KG1 (cell line): ENCODE measurements around the gene DUSP10.

Experiments used
- DNase-seq: peaks from one replicate; lab custom pipeline; 2025; lab: John Stamatoyannopoulos, UW

Gene DUSP10

DNA sequence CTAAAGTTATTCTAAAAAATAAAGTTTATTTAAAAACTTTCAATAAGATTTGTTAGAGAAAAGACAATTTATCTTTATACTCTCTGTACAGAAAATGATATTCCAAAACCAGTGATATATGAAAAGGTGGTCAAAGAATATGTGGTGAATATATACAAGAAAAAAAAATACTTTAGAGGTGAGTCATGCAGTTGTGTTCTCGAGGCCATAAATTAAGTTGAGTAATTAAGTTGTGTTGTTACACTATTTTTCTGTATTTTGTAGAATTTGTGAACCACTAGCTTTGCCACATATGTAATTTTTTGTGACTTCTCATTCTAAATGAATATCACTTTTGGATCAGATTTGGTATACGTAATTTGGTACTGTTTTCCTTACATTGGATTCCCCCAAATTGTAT is 23.6 kb upstream of the DUSP10 start:
- no peak for DNase-seq

DNA sequence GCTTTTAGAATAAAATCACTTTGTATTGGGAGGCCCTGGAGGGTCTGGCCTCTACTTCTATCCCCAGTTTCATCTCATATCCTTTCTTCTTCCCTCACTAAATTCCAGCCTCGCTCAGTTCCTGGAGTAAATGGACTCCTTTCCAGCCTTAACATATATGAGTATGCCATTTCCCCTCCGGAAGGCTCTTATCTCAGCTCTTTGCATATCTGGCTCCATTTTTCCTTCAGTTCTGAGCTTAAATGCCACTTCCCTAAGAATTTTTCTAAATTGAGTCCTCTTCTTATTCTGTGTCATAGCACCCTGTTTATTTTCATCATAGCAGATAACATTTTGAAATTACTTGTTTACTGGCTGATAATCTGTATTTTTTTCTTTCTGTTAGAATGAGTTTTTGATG is 20.2 kb upstream of the DUSP10 start:
- DNase-seq = no peak

DNA sequence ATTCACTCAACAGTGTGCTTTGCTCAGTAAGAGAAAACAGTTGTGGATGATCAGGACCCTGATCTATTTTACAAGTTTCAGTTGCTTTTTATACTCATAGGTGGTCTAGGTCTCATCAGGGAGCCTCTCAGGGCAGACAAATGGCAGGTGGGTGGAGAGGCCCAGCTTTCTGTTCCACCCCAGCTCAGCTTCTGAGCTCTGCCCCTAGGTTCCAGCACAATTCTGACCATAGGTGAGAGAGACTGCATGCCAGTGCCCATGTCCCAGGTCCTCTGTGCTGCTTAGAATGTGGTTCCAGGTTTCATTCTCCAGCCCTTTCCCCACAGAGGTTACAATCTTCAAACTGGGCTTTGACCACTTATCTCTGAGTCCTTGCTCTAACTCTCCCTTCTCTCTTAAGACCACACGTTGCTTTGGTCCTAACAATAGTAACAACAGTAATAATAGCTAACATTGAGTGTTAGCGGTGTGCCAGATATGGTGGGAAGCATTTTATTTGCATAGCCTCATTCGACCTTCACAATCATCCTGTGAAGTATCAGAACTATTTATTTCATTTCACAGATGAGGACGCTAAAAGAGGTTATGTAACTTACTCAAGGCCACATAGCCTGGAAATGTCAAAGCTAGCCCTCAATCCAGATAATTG is 19.6 kb upstream of the DUSP10 start:
- no peak for DNase-seq

DNA sequence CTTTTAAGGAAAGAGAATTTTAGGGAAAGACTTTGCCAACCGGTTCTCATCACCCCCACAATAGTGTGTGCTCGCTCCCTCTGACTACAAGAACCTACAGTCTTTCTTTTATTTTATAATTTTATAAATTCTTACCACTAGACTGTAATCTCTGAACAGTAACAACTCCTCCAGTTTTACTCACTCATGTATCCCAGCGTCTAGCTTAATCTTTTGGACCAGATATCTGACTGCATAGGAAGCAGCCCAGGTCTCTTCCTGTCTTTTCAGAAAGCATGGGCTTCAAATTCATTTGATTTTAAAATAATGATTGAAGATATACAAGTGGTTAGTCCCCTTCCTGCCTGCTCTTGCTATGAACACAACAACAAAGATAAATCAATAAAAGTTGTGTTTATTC is 19.0 kb upstream of the DUSP10 start:
- DNase-seq = no peak

DNA sequence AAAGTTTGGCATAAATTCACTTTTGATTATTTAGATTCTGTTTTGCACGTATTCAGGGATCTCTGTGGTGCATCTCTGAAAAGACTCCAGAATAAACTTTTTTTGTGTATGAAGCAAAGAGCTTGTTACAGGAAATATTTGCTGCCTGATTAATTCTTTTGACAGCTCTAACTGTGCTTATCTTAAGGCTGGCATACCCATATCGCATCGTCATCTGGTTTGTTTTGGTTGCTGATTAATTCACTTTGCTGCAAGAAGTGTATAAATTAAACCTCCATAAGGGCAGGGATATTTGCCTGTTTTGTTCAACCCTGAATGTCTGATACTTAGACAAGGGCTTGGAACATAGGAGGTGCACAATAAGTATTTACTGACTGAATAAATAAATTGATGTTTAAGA is 17.5 kb upstream of the DUSP10 start:
- DNase-seq = no peak

DNA sequence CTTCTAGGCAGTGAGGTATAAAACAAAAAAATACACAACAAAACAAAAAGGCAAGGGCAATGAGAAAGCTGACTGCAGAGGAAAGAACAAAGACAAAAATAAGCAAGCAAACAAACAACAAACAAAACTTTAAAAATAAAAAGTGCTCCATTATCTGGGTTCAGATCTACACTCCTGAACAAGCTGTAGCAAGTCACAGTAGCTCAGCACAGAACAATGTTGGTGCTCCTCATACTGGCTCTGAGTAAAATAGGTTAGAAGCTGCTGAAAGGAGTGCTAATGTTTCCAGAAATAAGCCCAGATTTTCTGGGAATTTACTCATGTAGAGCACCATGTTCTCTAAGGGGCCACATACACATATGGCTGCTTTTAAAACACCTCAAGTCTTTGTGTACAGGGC is 16.6 kb upstream of the DUSP10 start:
- no peak for DNase-seq

DNA sequence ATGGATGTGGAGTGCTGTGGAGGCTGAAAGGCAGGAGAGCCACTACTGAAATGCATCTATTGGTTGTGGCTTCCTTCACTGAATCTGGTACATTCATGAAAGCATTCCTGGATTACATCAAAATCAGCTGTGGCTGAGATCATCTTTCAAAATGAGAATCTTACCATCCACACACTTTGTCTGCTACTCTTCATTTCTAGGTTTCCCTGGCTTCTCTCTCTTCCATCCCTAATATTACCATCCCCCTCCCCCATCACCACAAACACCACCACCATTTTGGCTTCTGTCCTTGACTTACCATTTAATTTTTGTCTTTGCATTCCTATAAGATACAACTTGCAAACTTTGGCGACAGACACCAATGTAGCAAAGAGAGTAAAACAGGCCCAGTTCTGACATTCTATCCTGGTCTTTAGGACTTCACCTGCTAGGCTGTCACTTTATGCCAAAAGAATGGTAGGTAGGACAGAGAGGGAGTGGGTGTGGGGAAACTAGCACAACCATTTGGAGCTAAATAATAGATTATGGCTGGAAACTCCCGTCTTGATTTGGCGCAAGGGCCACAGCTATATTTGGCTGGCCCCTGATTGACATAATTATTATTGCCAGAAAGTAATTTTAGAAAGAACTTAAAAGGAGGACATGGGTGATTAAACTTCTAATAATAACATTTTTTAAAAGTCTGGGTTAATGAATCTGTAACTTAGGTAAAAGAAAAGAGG is 15.1 kb upstream of the DUSP10 start:
- DNase-seq = no peak

DNA sequence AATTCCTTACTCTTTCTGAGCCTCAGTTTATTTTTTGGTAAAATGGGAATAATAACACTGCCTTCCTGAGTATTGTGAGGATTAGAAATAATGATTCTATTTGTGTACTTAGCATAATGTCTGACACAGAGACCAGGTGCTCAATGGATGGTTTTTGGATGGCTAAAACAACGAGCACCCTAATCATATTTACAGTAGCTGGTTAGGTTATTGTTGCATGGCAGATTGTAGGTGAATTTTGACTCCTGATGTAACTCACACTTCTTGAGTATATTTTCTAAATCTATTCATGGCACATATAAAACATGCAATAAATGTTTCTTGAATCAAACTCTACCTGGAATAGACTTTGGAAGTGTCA is 11.9 kb upstream of the DUSP10 start:
- no peak for DNase-seq

DNA sequence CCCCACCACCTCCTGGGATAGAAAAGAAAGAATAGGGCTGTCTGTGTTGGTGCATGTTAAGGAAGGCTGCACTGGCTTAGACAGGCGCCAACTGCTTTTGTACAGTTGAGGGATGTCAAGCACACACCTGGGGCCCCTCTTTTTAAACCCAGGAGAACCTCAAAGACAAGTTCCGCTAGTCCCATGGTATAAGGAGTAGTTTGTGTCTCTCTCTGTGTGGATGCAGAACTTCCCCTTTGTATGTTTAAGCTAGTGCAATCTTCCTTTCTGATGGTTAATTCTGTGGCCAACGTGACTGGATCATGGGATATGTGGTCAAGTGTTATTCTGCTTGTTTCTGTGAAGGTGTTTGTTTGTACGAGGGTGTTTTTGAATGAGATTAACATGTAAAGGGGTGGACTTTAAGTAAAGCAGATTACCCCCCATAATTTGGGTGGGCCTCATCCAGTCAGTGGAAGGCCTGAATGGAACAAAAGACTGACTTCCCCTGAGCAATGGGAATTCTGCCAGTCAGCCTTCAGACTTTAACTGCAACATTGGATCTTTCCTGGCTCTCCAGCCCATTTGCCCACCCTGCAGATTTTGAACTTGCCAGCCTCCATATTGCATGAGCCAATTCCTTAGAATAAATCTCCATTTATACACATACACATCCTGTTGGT is 9.5 kb upstream of the DUSP10 start:
- DNase-seq = no peak

DNA sequence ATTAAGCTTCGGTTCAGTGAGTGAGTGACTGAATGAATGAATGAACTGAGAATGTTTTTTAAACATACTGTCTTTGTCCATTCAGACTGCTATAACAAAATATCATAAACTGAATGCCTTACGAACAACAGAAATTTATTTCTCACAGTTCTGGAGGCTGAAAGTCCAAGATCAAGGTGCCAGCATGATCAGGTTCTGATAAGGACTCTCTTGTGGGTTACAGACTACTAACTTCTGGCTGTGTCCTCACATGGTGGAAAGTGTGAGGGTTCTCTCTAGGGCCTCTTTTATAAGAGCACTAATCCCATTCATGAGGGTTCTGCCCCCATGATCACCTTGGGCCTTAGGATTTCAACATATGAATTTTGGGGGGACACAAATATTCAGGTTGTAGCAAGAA is 7.1 kb upstream of the DUSP10 start:
- no peak for DNase-seq

DNA sequence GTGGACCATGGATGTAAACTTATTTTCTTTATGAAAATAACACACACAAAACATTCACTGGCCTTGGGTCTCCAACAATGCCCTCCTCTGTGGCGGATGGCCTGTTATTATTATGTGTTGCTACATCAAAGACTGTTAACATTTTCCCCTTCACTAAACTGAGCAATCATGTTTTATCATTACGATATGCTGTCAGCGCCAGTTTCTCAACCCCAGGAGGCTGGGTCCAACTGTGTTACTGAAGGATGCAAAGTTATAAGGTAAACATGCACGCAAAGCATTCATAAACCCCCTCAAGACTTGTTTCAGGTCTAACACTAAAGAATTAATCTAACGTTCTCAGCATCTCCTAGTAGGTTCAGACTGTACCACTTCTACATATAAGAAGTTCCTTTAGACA is 6.0 kb upstream of the DUSP10 start:
- no peak for DNase-seq

DNA sequence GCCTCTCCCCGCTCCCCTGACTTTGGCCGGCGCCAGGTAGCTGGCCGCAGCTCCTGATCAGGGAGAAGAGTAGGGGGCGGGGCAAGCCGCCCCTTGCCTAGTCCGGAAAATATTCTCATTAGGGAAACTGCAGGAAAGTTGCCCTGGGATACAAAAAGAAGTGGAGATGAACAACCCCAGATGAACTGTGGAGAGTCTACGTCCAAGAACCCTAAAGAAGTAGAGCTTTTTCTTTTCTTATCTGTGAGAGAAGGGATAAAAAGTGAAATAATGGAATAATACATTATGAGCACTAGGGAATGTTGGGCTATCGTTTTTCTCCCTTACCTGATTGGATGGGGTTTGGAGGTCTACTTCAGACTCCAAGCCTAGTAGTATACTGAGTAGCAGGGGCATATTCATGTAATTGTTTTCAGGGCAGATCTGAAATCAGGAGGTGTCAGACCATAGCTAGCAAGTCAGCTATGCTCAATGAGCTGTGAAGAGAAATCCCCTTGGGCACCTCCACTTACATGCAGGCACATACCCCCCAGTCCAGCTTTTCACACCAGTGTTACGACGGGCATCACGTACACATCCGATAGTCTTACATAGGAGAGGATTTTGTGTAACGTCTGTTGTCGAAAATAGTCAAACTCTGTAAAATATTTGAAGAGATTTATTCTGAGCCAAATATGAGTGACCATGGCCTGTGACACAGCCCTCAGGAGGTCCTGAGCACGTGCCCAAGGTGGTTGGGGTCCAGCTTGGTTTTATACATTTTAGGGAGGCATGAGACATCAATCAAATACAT is 1.7 kb upstream of the DUSP10 start:
- DNase-seq = no peak

DNA sequence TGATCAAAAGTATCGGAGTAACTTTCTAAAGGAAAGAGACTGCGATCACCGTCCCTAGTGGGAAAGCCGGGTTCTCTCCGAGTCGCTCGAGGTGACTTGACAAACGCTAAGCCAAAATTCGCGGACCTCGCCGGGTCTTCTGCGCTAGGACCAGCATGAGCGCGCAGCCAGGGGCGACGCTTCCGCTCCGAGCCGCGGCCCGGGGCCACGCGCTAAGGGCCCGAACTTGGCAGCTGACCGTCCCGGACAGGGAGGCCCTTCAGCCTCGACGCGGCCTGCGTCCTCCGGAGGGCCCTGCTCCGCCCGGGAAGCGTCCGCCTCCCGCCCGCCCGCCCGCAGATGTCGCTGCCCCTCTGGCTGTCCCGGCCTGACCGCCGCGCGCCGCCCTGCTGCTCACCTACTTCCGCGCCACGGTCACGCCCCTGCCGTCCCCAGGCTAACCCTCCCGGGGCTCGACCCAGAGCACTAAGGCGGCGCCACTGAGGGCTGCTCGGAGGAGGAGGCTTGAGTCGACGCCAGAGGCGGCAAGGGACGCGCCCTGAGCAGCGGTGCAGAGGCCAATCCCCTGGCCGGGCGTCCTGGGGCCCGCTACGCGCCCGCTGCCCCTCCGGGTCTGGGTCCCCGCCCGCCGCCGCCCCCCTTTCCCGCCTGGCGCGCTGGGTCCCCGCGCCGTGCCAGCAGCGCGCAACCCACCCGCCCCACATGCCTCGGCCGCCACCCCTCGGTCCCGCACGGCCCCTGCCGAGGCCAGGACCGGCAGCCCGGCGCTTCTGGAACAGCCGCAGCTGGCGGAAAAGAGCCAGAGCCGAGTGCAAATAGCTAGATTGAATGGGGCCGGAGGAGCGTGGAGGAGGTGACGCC is 896 bp upstream of the DUSP10 start:
- DNase-seq = no peak

DNA sequence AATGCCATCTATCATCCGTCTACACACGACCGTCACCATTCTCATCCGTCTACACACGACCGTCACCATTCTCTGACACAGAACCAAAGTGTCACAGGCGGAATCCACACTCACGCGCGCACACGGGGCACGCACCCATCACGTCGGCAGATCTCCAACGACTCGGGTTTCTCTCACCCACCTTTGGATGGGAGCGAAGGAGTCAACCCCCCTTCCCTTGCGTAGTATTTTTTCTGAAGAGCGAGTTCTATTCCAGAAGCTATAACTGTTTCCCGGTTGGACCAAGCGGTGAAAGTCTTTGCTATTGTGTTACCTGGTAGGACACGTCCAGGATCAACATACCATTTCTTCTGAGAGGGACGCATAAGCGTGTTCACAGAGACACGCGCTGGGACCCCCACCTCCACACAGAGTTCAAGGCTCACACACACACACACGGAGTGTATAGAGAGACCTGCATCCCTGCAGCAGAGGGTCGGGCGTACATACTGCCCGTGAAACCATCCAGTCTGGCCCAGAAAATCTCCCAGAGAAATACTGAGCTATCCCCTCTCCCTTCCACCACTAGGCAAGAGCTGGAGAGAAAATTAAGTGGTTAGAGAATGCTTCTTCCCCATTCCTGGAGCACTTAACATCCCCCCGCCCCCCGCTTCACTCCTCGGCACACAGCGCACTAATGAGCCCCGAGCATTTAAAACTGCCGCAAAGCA is 741 bp downstream of the DUSP10 start:
- DNase-seq = no peak

DNA sequence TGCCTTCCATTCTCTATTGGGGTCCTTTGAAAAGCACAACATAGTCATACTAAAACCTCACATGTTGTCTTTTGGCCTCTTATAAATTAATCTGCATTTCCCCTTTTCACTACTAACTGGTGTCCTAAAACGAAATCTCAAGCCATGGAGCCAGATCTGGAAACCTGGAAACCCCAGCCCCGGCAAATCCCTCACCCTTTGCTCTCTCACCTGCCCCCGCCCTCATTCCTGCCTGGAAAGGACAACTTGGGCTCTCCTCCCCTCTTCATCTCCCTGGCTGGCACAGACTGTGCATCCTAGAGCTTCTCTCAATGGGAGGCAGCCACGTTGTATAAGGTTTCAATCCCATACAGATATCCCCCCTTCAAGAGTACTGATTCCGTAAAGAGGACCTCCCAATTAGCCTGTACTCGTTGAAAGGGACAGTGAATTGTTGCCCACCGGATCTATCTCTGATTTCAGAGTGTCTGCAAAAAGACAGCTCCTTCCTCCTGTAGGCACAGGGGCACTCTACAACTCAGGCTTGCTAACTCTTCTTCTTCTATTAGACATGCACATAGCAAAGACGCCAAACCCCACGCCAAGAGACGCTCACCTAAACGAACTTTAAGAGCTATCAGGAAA is 1.4 kb downstream of the DUSP10 start:
- no peak for DNase-seq

DNA sequence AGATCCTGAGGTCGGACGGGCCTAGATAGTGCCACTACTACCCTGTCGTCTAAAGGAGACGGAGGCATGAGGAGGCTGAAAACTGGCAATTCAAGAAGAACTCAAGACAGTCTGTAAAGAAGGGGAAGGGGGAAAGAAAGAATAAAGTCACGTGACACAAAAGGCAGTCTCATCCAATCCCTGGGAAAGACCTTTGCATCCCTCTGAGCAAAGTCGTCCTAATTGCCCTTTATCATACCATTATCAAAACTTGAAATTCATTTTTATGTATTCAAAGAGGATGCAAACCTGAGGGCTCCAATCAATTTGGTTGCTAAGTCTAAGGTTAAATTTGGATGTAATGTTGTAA is 2.2 kb downstream of the DUSP10 start:
- DNase-seq = no peak

DNA sequence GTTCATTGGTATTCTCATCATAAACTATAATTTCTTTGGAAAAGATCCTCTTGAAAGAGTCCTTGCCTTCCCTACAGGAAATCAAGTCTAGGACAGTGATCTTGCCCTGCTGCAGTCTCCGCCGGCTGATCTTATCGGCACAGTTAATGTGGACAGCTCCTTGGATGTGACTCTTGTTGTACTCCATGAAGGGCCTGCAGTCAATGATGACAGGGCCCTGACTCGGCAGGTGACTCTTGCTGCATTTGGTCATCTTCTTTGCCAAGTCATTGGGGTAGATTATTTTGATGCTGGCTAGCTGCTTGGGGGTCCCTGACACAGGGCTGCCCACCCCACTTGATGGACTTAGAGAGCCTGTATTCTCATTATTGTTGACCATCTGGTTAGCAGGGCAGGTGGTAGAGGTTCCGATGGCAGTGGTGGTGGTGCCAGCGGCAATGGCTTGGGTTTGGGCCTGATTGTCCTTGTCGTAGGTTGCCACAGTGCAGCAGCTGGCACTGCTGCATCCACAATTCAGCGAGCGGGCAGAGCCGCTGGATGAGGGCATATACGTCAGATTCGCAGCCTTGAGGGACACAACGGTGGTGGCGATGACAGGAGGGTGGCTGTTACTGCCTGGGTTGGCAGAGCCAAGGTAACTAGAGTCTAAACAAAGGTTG is 2.7 kb downstream of the DUSP10 start:
- DNase-seq = no peak

DNA sequence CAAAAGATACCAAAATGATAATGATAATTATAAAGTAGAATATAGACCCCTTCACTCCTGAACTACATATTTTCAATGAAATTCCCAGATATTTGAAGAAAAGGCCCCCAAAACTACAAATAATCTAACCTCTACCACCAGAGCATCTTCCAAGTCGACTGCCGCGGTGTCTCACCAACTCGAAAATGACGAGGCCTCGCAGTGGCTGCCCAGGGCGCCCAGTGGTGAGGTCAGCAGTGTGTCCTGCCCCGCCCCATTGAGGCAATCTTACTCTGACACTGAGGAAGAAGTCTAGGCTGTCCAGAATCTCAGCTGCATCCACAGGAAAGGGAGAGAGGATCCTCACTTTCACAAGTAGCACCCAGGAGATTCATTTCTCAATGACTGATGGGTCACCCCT is 5.2 kb downstream of the DUSP10 start:
- no peak for DNase-seq

DNA sequence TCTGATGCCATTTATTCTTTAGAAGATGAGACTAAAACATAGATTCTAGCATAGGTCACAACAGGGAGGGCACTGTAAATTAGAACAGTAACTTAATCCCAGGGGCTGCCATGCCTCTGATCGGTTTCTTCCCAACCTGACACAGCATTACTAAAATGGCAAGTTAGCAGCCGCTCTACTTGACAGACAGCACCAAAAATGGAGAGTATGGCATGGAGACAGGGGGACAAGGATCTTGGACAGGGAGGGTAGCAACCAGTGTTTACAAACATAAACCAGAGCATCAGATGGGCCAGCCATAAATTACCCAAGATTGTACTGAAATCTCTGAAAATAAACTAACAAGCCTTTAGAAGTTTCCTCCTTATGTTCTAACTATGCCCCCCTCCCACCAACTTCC is 5.9 kb downstream of the DUSP10 start:
- DNase-seq = no peak

DNA sequence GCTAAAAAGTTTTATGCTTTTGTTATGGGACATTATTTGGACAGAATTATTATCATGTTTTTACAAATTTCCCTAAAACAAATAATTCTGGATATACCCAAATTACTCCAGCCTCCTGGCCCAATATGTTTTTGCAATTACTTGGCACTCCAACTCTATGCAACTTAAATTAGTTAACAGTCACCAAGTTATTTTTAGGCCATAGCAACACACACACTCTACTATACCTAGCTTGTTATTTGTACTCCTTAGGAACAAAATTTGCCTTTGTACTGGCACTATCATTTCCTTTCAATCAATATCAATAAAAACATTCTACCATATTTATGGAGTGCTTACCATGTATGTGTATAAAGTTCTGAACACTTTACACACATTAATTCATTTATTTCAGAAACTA is 7.7 kb downstream of the DUSP10 start:
- no peak for DNase-seq
